SK-N-MC (cell line): Measurements from ENCODE around the gene IGFALS.

Experiments
- EZH2 ChIP-seq: fragments of 200-600 bp; sonication (generic); IDR thresholded peaks from one replicate; pipeline ENCODE4 v1.6.1; 2017; ENCODE audit warnings: antibody characterized with exemption
- FOXP2 ChIP-seq: optimal IDR thresholded peaks from 2 replicates; pipeline ENCODE3; 2011; ENCODE audit warnings: mild to moderate bottlenecking, moderate library complexity; ENCODE audit not compliant: insufficient read depth; ENCODE audit errors: extremely low read length, control extremely low read depth
- POLR2AphosphoS5 ChIP-seq: IDR thresholded peaks from 2 replicates; pipeline ENCODE4 v1.6.1; 2012; ENCODE audit warnings: mild to moderate bottlenecking, low read depth, low read length, borderline replicate concordance

GRCh38 chr16:1800701-1801100 lies 7.2 kb upstream of the IGFALS start:
- TF ChIP-seq EZH2 (no peak), POLR2AphosphoS5 (no peak), FOXP2 (no peak)
